ENCODE measurements around the gene SEZ6L2. TPM values are rescaled to one million over a fixed set of nuclear protein-coding genes. Genes with fewer than 3 reads are reported as not detected.

The SEZ6L2 gene
- total and polyA plus RNA-seq, 2 experiments from 2014 or later: 18.0 to 71.9 TPM

DNA sequence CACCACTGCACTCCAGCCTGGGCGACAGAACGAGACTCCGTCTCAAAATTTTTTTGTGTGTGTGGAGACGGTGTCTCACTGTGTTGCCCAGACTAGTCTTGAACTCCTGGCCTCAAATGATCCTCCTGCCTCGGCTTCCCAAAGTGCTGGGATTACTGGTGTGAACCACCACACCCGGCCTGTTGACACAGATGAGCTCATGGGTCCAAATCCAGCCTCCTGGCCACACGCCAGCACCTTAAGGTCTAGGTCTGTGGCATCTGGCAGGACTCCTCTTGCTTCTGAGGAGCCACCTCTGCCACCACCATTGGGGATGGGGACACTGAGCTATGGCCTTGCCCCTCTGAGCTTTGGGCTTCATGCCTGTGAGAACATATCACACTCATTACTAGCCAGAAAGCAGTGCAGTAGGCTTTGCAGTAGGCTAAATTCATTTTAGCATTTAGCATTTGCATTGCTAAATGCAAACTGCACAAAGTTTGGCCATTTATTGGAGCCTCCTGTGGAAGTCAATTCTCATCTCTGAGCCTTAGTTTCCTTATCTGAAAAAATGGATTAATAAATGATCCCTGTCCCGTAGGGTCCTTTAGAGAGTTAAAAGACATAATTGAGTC, 30.8 kb downstream of the SEZ6L2 start:
- H3K27me3 ChIP-seq (ENCODE audit: insufficient read depth): no peaks in the 10 kb centered on the region

More for the DNA sequence above, 30.8 kb downstream of the SEZ6L2 start:
- Mint-ChIP-seq H3K27ac (no peak overlapping the region), H3K36me3 (ENCODE audit: low read depth) (0 out of 3 replicates have a peak, but pooled peaks cover 3% of the 10 kb centered on the region), H3K9me3 (no peaks in the 10 kb centered on the region), H3K27me3 (ENCODE audit: insufficient read depth, low read depth, poor library complexity) (peaks cover 10% of the 10 kb centered on the region), H3K4me3 (no peak overlapping the region), H3K4me1 (peaks cover 3% of the 10 kb centered on the region; the same call in 2 of the 3 replicates)
- H3K4me2 ChIP-seq: no peak overlapping the region
- H4K20me1 ChIP-seq (replicated peaks; ENCODE audit: insufficient read depth): no peaks in the 10 kb centered on the region
- ATAC-seq (no peak), DNase-seq (ENCODE audit: low spot score) (no peak)
- no peaks in the 10 kb centered on the region for H3F3A ChIP-seq (replicated peaks; ENCODE audit: low read depth)
- H3K27ac ChIP-seq (ENCODE audit: low read depth): no peak overlapping the region
- H3K79me2 ChIP-seq (replicated peaks; ENCODE audit: insufficient read depth): no peaks in the 10 kb centered on the region
- H2AFZ ChIP-seq: no peak overlapping the region
- H3K9me2 ChIP-seq (ENCODE audit: insufficient read depth): no peaks in the 10 kb centered on the region
- H3K36me3 ChIP-seq (ENCODE audit: insufficient read depth): no peaks in the 10 kb centered on the region
- 0 out of 2 replicates have a peak, but pooled peaks cover 4% of the 10 kb centered on the region for H3K4me1 ChIP-seq (ENCODE audit: insufficient read depth)
- TF ChIP-seq, protein P1, sequence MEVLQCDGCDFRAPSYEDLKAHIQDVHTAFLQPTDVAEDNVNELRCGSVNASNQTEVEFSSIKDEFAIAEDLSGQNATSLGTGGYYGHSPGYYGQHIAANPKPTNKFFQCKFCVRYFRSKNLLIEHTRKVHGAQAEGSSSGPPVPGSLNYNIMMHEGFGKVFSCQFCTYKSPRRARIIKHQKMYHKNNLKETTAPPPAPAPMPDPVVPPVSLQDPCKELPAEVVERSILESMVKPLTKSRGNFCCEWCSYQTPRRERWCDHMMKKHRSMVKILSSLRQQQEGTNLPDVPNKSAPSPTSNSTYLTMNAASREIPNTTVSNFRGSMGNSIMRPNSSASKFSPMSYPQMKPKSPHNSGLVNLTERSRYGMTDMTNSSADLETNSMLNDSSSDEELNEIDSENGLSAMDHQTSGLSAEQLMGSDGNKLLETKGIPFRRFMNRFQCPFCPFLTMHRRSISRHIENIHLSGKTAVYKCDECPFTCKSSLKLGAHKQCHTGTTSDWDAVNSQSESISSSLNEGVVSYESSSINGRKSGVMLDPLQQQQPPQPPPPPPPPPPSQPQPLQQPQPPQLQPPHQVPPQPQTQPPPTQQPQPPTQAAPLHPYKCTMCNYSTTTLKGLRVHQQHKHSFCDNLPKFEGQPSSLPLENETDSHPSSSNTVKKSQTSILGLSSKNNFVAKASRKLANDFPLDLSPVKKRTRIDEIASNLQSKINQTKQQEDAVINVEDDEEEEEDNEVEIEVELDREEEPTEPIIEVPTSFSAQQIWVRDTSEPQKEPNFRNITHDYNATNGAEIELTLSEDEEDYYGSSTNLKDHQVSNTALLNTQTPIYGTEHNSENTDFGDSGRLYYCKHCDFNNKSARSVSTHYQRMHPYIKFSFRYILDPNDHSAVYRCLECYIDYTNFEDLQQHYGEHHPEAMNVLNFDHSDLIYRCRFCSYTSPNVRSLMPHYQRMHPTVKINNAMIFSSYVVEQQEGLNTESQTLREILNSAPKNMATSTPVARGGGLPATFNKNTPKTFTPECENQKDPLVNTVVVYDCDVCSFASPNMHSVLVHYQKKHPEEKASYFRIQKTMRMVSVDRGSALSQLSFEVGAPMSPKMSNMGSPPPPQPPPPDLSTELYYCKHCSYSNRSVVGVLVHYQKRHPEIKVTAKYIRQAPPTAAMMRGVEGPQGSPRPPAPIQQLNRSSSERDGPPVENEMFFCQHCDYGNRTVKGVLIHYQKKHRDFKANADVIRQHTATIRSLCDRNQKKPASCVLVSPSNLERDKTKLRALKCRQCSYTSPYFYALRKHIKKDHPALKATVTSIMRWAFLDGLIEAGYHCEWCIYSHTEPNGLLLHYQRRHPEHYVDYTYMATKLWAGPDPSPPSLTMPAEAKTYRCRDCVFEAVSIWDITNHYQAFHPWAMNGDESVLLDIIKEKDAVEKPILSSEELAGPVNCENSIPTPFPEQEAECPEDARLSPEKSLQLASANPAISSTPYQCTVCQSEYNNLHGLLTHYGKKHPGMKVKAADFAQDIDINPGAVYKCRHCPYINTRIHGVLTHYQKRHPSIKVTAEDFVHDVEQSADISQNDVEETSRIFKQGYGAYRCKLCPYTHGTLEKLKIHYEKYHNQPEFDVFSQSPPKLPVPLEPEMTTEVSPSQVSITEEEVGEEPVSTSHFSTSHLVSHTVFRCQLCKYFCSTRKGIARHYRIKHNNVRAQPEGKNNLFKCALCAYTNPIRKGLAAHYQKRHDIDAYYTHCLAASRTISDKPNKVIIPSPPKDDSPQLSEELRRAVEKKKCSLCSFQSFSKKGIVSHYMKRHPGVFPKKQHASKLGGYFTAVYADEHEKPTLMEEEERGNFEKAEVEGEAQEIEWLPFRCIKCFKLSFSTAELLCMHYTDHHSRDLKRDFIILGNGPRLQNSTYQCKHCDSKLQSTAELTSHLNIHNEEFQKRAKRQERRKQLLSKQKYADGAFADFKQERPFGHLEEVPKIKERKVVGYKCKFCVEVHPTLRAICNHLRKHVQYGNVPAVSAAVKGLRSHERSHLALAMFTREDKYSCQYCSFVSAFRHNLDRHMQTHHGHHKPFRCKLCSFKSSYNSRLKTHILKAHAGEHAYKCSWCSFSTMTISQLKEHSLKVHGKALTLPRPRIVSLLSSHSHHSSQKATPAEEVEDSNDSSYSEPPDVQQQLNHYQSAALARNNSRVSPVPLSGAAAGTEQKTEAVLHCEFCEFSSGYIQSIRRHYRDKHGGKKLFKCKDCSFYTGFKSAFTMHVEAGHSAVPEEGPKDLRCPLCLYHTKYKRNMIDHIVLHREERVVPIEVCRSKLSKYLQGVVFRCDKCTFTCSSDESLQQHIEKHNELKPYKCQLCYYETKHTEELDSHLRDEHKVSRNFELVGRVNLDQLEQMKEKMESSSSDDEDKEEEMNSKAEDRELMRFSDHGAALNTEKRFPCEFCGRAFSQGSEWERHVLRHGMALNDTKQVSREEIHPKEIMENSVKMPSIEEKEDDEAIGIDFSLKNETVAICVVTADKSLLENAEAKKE (CRISPR knock-in tag; IDR thresholded peaks at IDR 0.05): no peak
- no peak for TF ChIP-seq ZNF331 (CRISPR knock-in tag; IDR thresholded peaks at IDR 0.05; ENCODE audit: low read depth)
- no peak for TF ChIP-seq JUNB (IDR thresholded peaks at IDR 0.05; ENCODE audit: unreplicated experiment)
- TF ChIP-seq NANOG (IDR thresholded peaks at IDR 0.05; ENCODE audit: borderline replicate concordance): no peak
- TF ChIP-seq, protein P2, sequence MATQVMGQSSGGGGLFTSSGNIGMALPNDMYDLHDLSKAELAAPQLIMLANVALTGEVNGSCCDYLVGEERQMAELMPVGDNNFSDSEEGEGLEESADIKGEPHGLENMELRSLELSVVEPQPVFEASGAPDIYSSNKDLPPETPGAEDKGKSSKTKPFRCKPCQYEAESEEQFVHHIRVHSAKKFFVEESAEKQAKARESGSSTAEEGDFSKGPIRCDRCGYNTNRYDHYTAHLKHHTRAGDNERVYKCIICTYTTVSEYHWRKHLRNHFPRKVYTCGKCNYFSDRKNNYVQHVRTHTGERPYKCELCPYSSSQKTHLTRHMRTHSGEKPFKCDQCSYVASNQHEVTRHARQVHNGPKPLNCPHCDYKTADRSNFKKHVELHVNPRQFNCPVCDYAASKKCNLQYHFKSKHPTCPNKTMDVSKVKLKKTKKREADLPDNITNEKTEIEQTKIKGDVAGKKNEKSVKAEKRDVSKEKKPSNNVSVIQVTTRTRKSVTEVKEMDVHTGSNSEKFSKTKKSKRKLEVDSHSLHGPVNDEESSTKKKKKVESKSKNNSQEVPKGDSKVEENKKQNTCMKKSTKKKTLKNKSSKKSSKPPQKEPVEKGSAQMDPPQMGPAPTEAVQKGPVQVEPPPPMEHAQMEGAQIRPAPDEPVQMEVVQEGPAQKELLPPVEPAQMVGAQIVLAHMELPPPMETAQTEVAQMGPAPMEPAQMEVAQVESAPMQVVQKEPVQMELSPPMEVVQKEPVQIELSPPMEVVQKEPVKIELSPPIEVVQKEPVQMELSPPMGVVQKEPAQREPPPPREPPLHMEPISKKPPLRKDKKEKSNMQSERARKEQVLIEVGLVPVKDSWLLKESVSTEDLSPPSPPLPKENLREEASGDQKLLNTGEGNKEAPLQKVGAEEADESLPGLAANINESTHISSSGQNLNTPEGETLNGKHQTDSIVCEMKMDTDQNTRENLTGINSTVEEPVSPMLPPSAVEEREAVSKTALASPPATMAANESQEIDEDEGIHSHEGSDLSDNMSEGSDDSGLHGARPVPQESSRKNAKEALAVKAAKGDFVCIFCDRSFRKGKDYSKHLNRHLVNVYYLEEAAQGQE (IDR thresholded peaks at IDR 0.05; ENCODE audit: unreplicated experiment): no peak
- no peak for TF ChIP-seq POLR2AphosphoS5 (IDR thresholded peaks at IDR 0.05; ENCODE audit: low read depth)
- TF ChIP-seq, protein P3, sequence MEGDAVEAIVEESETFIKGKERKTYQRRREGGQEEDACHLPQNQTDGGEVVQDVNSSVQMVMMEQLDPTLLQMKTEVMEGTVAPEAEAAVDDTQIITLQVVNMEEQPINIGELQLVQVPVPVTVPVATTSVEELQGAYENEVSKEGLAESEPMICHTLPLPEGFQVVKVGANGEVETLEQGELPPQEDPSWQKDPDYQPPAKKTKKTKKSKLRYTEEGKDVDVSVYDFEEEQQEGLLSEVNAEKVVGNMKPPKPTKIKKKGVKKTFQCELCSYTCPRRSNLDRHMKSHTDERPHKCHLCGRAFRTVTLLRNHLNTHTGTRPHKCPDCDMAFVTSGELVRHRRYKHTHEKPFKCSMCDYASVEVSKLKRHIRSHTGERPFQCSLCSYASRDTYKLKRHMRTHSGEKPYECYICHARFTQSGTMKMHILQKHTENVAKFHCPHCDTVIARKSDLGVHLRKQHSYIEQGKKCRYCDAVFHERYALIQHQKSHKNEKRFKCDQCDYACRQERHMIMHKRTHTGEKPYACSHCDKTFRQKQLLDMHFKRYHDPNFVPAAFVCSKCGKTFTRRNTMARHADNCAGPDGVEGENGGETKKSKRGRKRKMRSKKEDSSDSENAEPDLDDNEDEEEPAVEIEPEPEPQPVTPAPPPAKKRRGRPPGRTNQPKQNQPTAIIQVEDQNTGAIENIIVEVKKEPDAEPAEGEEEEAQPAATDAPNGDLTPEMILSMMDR (conservative IDR thresholded peaks at IDR 0.05; ENCODE audit: low read depth in 2 of 2): no peak
- TF ChIP-seq STAT1 (IDR thresholded peaks at IDR 0.05; ENCODE audit: unreplicated experiment): no peak
- TF ChIP-seq ZNF114 (CRISPR knock-in tag; IDR thresholded peaks at IDR 0.05): no peak
- TF ChIP-seq, protein P4, sequence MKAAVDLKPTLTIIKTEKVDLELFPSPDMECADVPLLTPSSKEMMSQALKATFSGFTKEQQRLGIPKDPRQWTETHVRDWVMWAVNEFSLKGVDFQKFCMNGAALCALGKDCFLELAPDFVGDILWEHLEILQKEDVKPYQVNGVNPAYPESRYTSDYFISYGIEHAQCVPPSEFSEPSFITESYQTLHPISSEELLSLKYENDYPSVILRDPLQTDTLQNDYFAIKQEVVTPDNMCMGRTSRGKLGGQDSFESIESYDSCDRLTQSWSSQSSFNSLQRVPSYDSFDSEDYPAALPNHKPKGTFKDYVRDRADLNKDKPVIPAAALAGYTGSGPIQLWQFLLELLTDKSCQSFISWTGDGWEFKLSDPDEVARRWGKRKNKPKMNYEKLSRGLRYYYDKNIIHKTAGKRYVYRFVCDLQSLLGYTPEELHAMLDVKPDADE (IDR thresholded peaks at IDR 0.05): no peak
- H3K4me3 ChIP-seq: no peak overlapping the region

All from GM23338 (cell line).